Hematopoietic multipotent progenitor cell treated with erythropoietin and hydrocortisone succinate and interleukin-3 and kit ligand, for 15 days (in vitro differentiated cells): ENCODE measurements around the gene HLA-DRB5.
"Not testable (repeated sequence)": the region's sequence is repeated elsewhere in the genome, so short reads cannot be mapped to it uniquely, and the experiment has no call there.

ENCODE experiments used
- DNase-seq: peaks from one replicate; pipeline ENCODE4 v3.0.0-alpha.2; 2015; ENCODE audit warnings: low spot score

Gene HLA-DRB5

DNA sequence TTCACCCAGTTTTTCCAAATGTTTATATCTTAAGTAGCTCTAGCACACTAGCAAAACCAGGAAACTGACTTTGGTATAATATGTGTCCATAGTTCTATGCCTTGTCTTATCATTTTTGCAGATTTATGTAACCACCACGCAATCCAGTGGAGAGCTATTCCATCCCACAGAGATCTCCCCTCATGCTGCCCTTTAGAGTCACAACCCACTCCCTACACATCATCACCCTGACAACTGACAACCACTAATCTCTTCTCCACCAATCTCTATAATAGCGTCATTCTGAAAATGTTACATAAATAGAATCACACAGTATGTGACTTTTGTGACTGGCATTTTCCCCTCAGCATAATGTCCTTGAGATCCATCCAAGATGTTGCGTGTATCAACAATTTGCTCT, 29.1 kb downstream of the HLA-DRB5 start:
- DNase-seq, result no peak

DNA sequence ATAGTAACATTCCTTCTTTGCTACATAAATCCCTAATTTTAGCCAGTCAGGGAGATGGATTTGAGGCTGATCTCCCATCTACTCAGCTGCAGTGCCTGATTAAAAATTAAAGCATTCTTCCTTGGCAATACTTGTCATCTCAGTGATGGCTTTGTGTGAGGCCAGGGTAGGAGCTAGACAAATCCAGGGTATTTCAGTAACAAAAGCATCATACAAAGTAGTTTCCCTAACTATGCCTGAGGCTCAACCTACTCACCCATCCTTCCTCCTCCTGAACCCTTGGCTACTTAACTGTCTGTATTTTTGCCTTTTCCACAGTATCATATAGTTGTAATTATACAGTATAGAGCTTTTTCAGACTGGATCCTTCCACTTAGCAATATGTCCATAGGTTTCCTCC, 37.7 kb downstream of the HLA-DRB5 start:
- DNase-seq, result no peak

DNA sequence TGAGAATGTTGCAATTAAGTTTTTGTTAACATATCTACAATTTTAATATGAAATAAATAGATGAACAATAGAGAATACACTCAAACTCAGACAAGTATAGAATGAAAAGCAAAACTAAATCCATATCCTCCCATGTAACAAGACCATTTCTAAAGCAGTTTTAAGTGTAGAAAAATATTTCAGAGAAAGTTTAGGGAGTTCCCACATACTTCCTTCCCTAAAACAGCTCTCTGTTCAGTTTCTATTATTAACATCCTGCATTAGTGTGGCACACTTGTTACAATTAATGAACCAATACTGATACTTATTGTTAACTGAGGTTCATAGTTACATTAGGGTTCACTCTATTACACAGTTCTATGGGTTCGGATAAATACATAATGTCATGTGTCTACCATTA, 38.4 kb downstream of the HLA-DRB5 start:
- no peak for DNase-seq

DNA sequence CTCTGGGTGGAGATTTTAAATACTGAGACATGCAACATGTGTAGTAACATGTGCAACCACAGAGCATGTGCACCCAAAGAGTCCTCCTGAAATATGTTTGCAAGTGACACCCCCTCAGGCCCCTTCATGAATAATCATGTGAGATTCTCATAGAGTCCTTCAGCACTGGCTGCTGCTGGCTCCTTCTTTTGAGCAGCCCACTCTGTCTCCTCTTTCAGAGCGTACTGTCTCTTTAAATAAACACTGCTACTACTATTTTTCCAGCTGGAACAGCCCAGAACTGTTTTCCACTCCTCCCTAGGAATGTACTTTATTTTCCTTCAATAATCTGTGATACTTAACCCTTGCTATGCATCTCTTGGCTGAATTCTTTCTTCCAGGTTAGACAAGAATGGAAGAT, 42.0 kb downstream of the HLA-DRB5 start:
- DNase-seq, result no peak

DNA sequence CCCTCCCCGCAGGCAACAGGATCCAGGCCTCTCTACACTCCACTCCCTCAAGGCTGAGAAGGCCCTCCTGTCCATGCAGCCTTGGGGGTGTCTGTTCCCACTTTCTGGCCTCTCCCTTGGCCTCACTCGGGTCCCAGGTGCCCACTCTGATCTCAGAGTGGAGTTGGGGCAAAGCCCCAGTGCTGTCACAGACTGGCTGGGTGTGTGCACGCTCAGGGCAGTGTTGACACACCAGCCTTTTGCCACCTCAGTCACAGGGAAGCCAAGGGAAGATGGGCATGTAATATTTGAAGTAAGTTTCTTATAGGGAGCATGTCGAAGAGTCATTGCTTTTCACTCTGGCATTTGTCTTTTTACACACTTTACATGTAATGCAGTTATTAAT, 45.5 kb downstream of the HLA-DRB5 start:
- DNase-seq, result no peak

DNA sequence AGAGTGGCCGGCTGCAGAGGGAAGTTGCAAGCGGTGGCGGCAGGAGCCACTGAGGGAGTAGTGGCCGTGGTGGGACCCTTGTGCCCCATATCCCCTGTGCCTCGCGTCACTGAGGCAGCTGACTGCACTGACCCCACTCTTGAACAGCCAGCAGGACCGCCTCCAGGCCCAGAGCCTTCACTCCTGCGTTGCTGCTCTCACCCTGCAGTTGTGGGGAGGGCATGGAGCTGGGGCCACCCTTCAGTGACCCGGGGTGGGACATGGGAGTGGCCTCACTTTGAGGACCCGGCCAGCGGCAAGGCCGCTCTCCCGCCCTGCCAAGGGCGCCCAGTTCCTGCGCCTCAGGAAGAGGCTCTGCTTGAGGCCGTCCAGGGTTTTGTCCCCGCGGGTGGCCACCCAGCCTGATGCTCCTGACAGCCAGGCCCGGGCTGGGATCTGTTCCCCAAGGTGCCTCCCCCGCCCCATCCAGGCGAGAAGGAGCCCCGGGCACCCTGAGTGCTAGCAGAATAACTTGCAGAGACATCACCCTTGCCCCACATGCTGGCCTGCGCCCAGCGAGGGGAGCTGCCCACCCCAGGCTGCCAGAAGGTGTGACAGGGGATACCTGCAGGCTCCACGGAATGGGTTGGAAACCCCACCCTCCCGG, 46.0 kb downstream of the HLA-DRB5 start:
- no peak for DNase-seq

DNA sequence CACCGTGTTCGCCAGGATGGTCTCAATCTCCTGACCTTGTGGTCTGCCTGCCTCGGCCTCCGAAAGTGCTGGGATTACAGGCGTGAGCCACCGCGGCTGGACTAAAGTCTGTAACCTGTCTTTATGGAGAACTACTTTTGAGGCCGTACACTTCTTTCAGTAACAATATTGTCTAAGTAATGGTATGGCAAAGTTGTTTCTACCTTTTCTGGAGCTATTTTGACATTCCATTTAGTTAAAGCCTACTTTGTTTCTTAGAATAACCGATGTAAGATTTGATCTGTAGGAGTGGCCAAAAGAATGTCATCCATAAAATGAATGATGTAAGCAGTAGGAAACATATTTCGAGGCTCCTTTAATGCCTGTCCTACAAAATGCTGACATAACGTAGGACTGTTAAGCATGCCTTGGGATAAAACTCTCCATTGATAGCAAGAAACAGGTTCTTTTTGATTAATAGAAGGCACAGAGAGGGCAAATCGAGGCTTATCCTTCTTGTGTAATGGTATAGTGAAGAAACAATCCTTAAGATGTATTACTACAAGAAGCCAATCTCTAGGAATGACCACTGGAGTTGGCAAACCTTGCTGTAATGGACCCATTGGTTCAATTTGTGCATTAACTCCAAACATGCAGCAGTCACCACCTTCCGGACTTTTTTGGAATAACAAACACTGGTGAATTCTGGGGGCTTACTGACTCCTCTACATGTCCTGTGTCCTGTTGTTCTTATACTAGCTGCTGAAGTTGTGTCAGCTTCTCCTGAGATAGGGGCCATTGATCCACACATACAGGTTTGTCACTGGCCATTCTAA, 54.5 kb downstream of the HLA-DRB5 start:
- no peak for DNase-seq

DNA sequence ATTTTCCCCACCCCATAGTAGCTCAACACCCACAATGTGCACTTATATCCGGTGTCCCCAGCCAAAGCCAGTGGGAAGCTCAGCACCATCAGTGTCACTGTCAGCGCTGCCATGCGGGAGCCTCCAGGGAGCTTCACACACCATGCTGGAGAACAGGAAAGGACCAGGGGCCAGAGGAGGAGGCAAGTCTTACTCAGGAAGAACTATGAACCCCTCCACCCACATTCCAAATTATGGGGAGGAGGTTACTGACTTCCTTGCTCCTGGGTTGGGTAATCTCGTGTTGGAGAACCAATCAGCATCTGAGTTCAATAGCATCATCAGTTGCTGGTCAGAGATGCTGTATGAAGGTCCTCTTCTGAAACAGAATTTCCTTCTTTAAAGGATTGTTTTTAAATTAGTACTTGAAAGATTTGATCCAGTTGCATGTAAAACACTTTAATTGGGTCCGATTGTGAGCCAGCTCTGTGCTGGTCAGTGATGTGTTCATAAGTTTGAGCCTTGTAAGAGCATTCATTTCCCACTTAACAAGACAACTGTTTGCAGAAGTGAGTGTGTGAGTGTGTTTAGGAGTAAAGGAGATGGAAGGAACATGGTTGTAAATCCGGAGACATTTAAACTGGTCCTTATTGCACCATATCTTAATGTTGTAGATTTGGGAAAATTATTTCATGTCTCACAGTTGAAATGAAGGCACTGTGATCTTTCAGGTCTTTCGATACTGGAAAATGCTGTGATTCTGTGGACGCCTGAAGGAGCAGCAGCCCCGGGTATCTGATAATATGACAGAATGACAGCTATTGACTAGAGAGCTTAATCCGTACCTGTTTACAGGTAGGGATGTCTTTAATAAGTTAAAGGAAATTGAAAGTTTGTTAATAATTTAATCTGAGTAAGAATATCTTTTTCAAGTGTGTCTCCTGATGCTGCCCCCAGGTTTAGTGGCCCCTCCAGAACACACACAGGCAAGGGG, 56.4 kb downstream of the HLA-DRB5 start:
- not testable (repeated sequence) for DNase-seq

DNA sequence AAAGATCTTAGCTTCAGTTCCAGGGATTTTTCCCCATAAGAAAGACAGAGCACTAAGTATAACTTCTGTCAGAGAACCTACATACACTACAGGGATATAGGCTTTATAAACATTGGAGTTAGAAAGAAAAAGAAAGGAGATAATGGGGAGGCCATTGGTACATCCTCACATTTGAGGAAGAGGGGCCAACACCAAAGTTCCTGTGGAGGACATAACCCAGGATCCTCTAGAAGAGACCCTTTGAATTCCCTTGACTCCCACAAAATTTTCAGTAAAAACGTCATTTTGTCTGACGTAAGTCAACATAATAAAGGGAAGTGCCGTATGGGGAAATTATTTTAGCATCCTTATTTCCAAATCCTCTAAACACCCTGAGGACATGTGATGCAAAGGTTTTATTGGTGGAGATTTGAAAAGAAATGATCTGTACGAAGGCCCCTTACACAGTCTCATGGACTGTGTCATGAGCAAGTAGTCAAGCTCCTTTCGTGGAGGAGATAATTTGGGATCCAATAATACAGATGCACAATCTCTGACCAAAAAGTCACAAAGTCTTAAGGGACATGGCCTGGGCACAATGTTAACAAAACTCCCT, 57.2 kb downstream of the HLA-DRB5 start:
- DNase-seq, result no peak

DNA sequence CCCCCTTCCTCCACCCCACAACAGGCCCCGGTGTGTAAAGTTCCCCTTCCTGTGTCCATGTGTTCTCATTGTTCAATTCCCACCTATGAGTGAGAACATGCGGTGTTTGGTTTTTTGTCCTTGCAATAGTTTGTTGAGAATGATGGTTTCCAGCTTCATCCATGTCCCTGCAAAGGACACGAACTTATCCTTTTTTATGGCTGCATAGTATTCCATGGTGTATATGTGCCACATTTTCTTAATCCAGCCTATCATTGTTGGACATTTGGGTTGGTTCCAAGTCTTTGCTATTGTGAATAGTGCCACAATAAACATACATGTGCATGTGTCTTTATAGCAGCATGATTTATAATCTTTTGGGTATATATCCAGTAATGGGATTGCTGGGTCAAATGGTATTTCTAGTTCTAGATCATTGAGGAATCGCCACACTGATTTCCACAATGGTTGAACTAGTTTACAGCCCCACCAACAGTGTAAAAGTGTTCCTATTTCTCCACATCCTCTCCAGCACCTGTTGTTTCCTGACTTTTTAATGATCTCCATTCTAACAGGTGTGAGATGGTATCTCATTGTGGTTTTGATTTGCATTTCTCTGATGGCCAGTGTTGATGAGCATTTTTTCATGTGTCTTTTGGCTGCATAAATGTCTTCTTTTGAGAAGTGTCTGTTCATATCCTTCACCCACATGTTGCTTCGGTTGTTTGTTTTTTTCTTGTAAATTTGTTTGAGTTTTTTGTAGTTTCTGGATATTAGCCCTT, 62.2 kb downstream of the HLA-DRB5 start:
- not testable (repeated sequence) for DNase-seq
